AG04450 (cell line): ENCODE results near the gene ODAD2. TPM values are rescaled to one million over a fixed set of nuclear protein-coding genes. Genes with fewer than 3 reads are reported as not detected.

Experiments
- CTCF ChIA-PET: fragments of 300-600, 350-600 bp; formaldehyde crosslinking; extraction: SDS; loops from one replicate; lab custom pipeline; 2022; ENCODE audit warnings: antibody characterized with exemption, inconsistent platforms; lab: Charles Lee
- POLR2A ChIA-PET: fragments of 350-600 bp; formaldehyde crosslinking; extraction: SDS; loops from one replicate; lab custom pipeline; 2021; ENCODE audit warnings: antibody characterized with exemption, inconsistent platforms; lab: Yijun Ruan, JAX
- DNase-seq: peaks from one replicate; pipeline ENCODE4 v3.0.0-alpha.2; 2011; ENCODE audit warnings: low read depth, low spot score
- H3K27ac ChIP-seq: one replicate; pipeline ENCODE4 v1.5.1; 2012; ENCODE audit warnings: low read depth, low read length, control low read depth
- H3K27me3 ChIP-seq: one replicate; pipeline ENCODE4 v1.6.0; 2012; ENCODE audit warnings: low read length; ENCODE audit not compliant: control insufficient read depth, insufficient read depth
- H3K4me3 ChIP-seq: 2 replicates; pipeline ENCODE4 v1.5.1; 2011; ENCODE audit warnings: mild to moderate bottlenecking, low read depth, low read length, control low read depth
- H3K9me3 ChIP-seq: 2 replicates; pipeline ENCODE4 v1.5.1; 2012; ENCODE audit warnings: low read length; ENCODE audit not compliant: control insufficient read depth, insufficient read depth
- CTCF ChIP-seq: IDR thresholded peaks from 2 replicates; pipeline ENCODE4 v1.5.1; 2011; ENCODE audit warnings: low read depth, low read length, control low read depth, inconsistent platforms
- polyA plus RNA-seq: library from polyadenylated mRNA; depleted of rRNA; stranded (reverse); fragments of >200 nt; gene quantifications from 2 replicates; pipeline ENCODE4 v1.2.3, GENCODE V29; 2011

ODAD2 gene
- polyA plus RNA-seq, 1 experiment: 1.3 TPM

GRCh38 chr10:27826369-27826768 is 172.5 kb downstream of the ODAD2 start:
- ChIA-PET POLR2A (no interaction called here), CTCF (interaction anchor here (0.6 kb wide), 1 partner anchor 380 kb away, joined by 3 read pairs; no protein-coding TSS in a partner anchor)
- no peak for TF ChIP-seq CTCF
- no peak for DNase-seq
- H3K9me3 ChIP-seq: no peaks in the 10 kb centered on the region
- H3K4me3 ChIP-seq: no peak overlapping the region
- no peak overlapping the region for H3K27ac ChIP-seq
- peaks cover 4% of the 10 kb centered on the region for H3K27me3 ChIP-seq

- no peaks in the 10 kb centered on the region for H3K9me3 ChIP-seq
- no peak for TF ChIP-seq CTCF
- CTCF ChIA-PET: no interaction called here
- H3K27ac ChIP-seq: no peak overlapping the region
- DNase-seq: peak; percentile 3
- no peaks in the 10 kb centered on the region for H3K27me3 ChIP-seq
- POLR2A ChIA-PET: no interaction called here
- no peak overlapping the region for H3K4me3 ChIP-seq
Measured at GRCh38 chr10:27822301-27822700, 176.6 kb downstream of the ODAD2 start.

GRCh38 chr10:27820637-27821036 is 178.2 kb downstream of the ODAD2 start:
- Histone ChIP-seq H3K27me3 (no peaks in the 10 kb centered on the region), H3K9me3 (no peaks in the 10 kb centered on the region), H3K4me3 (no peak overlapping the region), H3K27ac (no peak overlapping the region)
- ChIA-PET CTCF (interaction anchor here (0.6 to 1.0 kb wide), 4 partner anchors 37 to 573 kb away, joined by 3 to 11 read pairs (median 4); no protein-coding TSS in a partner anchor), POLR2A (interaction anchor here (0.6 kb wide), 1 partner anchor 168 kb away, joined by 4 read pairs; no protein-coding TSS in a partner anchor)
- no peak for DNase-seq
- no peak for TF ChIP-seq CTCF

GRCh38 chr10:27819781-27820531 is 178.9 kb downstream of the ODAD2 start:
- no peak overlapping the region for H3K4me3 ChIP-seq
- H3K27me3 ChIP-seq: no peaks in the 10 kb centered on the region
- ChIA-PET POLR2A (interaction anchor here (0.6 kb wide), 1 partner anchor 169 kb away, joined by 4 read pairs; no protein-coding TSS in a partner anchor), CTCF (interaction anchor here (0.6 to 1.0 kb wide), 4 partner anchors 36 to 574 kb away, joined by 3 to 11 read pairs (median 4); no protein-coding TSS in a partner anchor)
- no peak for TF ChIP-seq CTCF
- no peak overlapping the region for H3K27ac ChIP-seq
- H3K9me3 ChIP-seq: no peaks in the 10 kb centered on the region
- DNase-seq: peak; percentile 16

- no peak for TF ChIP-seq CTCF
- no peak for DNase-seq
- CTCF ChIA-PET: no interaction called here
- Histone ChIP-seq H3K27me3 (no peaks in the 10 kb centered on the region), H3K27ac (no peak overlapping the region), H3K4me3 (no peak overlapping the region), H3K9me3 (no peaks in the 10 kb centered on the region)
- POLR2A ChIA-PET: no interaction called here
Measured at GRCh38 chr10:27816320-27816719, 182.6 kb downstream of the ODAD2 start.
